GM10266 (cell line): ENCODE data around the gene ERI2.

Source experiments
- DNase-seq: peaks from one replicate; pipeline ENCODE4 v3.0.0; 2012; ENCODE audit errors: extremely low spot score
- CTCF ChIP-seq: IDR thresholded peaks from 2 replicates; pipeline ENCODE4 v1.5.1; 2012; ENCODE audit warnings: mild to moderate bottlenecking, low read depth; ENCODE audit not compliant: control insufficient read depth, insufficient read depth; ENCODE audit errors: missing control alignments

Gene ERI2

DNA sequence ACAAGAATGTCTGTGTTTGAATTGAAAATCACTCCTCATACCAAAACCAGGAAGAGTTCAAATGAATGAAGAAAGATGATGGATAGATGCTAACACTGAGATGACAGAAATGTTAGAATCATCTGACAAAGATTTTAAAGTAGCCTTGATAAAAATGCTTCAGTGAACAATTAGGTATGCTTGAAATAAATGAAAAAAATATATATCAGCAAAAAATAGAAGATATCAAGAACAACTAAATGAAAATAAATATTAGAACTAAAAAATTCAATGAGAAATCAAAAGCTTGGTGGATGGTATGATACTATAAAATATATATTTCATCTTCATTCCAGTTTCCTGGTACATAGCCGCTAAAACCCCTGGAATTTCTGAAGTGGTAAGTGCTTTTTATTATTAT is 51.0 kb downstream of the ERI2 start:
- no peak for DNase-seq
- TF ChIP-seq CTCF: no peak

DNA sequence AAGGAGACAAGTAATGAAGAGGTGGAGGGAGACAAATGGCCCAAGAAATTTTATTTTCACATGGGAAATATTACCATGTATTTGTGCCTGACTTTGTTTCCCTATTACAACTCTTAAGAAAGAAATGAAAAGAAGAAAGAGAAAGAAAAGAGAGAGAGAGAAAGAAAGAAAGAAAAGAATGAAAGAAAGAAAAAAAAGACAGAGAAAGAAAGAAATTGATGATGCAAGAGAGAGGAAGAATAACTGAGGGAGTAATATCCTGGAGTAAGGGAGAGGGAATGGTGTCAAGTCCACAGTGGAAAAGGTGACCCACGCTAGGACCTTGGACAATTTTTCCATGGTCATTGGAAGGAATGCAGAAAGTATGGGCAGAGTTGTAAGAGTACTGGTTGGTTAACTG is 52.5 kb downstream of the ERI2 start:
- no peak for DNase-seq
- no peak for TF ChIP-seq CTCF

GRCh38 chr16:20750558-20750957 is 55.7 kb downstream of the ERI2 start:
- DNase-seq: no peak
- TF ChIP-seq CTCF: no peak

- DNase-seq: no peak
- no peak for TF ChIP-seq CTCF
Measured at GRCh38 chr16:20749474-20749873, 56.8 kb downstream of the ERI2 start.

- no peak for DNase-seq
- TF ChIP-seq CTCF: no peak
Measured at GRCh38 chr16:20747030-20747816, 59.0 kb downstream of the ERI2 start.

DNA sequence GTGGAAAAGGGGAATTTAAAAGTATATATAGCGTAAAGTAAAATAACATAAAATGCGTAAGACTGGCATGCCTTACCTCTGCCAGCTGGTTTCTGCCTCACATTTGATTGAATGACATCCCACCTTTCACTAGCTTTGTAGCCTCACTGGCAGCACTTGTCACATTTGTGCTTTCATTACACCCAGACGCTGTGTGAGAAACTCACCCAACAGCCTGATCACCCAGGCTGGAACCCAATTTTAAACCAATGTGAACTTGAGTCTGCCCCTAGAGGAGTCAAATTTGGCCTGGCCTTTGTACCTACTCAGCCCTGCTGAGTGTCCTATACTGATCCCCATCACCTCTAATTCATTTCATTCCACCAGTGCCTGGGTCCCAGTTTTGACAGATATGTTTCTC is 59.8 kb downstream of the ERI2 start:
- DNase-seq: no peak
- TF ChIP-seq CTCF: no peak
